ENCODE measurements around the gene WDR31. TPM values are rescaled to one million over a fixed set of nuclear protein-coding genes. Genes with fewer than 3 reads are reported as not detected.

The WDR31 gene
- total and polyA plus RNA-seq, 4 donors = 3.4 to 4.8 (median 4.1) TPM

GRCh38 chr9:113281356-113281755 lies 58.7 kb downstream of the WDR31 start:
- Histone ChIP-seq H3K9me3 (ENCODE audit: control insufficient read depth, insufficient read depth, low read length) (no peaks in the 10 kb centered on the region), H3K36me3 (ENCODE audit: control insufficient read depth, insufficient read depth, low read length) (peaks cover 54% of the 10 kb centered on the region), H3K4me1 (ENCODE audit: control insufficient read depth, insufficient read depth, low read length) (peaks cover 5% of the 10 kb centered on the region), H3K4me3 (ENCODE audit: low read depth, low read length) (no peak overlapping the region), H3K27me3 (ENCODE audit: control insufficient read depth, insufficient read depth, low read length) (no peaks in the 10 kb centered on the region), H3K27ac (ENCODE audit: low read depth, low read length) (no peak overlapping the region)
- no peak for DNase-seq (ENCODE audit: low read depth in 4 of 6, low spot score in 6 of 6)
- 91% methylated on average over 4 of the region's 4 CpGs for WGBS (ENCODE audit: insufficient coverage)

GRCh38 chr9:113278840-113279239 lies 61.2 kb downstream of the WDR31 start:
- no peak for DNase-seq (ENCODE audit: low read depth in 4 of 6, low spot score in 6 of 6)
- no peak overlapping the region for H3K4me3 ChIP-seq (ENCODE audit: low read depth, low read length)
- H3K27ac ChIP-seq (ENCODE audit: low read depth, low read length) = no peak overlapping the region
- no peaks in the 10 kb centered on the region for H3K9me3 ChIP-seq (ENCODE audit: control insufficient read depth, insufficient read depth, low read length)
- H3K27me3 ChIP-seq (ENCODE audit: control insufficient read depth, insufficient read depth, low read length) = no peaks in the 10 kb centered on the region
- peaks cover 5% of the 10 kb centered on the region for H3K4me1 ChIP-seq (ENCODE audit: control insufficient read depth, insufficient read depth, low read length)
- peaks cover 42% of the 10 kb centered on the region for H3K36me3 ChIP-seq (ENCODE audit: control insufficient read depth, insufficient read depth, low read length)
- 86% methylated on average over 4 of the region's 4 CpGs for WGBS (ENCODE audit: insufficient coverage)

GRCh38 chr9:113275157-113276131 lies 64.6 kb downstream of the WDR31 start, which contains the start of the genes CDC26 and PRPF4:
Gene CDC26 (minus strand): TSS chr9:113275572. CDS start chr9:113272507, 3,065 bp downstream.
Gene PRPF4 (plus strand): TSS chr9:113275658. CDS start chr9:113275744, 86 bp downstream.
- DNase-seq (ENCODE audit: low read depth in 4 of 6, low spot score in 6 of 6) = peak; percentile 96 to 100 (median 98)
- Histone ChIP-seq H3K9me3 (ENCODE audit: control insufficient read depth, insufficient read depth, low read length) (no peaks in the 10 kb centered on the region), H3K27ac (ENCODE audit: low read depth, low read length) (peak within 1 kb of the TSS; percentile 96), H3K27me3 (ENCODE audit: control insufficient read depth, insufficient read depth, low read length) (no peaks in the 10 kb centered on the region), H3K4me1 (ENCODE audit: control insufficient read depth, insufficient read depth, low read length) (peaks cover 5% of the 10 kb centered on the region), H3K36me3 (ENCODE audit: control insufficient read depth, insufficient read depth, low read length) (peaks cover 29% of the 10 kb centered on the region), H3K4me3 (ENCODE audit: low read depth, low read length) (peak within 1 kb of the TSS; percentile 90)
- under 1% methylated on average over 52 of the region's 63 CpGs for WGBS (ENCODE audit: insufficient coverage)

- peak; percentile 26 to 88 (median 41) for DNase-seq (ENCODE audit: low read depth in 4 of 6, low spot score in 6 of 6)
- Histone ChIP-seq H3K27me3 (ENCODE audit: control insufficient read depth, insufficient read depth, low read length) (no peaks in the 10 kb centered on the region), H3K9me3 (ENCODE audit: control insufficient read depth, insufficient read depth, low read length) (no peaks in the 10 kb centered on the region), H3K36me3 (ENCODE audit: control insufficient read depth, insufficient read depth, low read length) (peaks cover 23% of the 10 kb centered on the region), H3K4me3 (ENCODE audit: low read depth, low read length) (peak overlapping the region; percentile 90), H3K27ac (ENCODE audit: low read depth, low read length) (peak overlapping the region; percentile 96), H3K4me1 (ENCODE audit: control insufficient read depth, insufficient read depth, low read length) (peaks cover 5% of the 10 kb centered on the region)
- 0% methylated on average over 12 of the region's 15 CpGs for WGBS (ENCODE audit: insufficient coverage)
Observed at GRCh38 chr9:113274474-113275156, 65.5 kb downstream of the WDR31 start.

- no peak for DNase-seq (ENCODE audit: low read depth in 4 of 6, low spot score in 6 of 6)
- no CpG with 5 or more reads among the region's 2 CpGs for WGBS (ENCODE audit: insufficient coverage)
- Histone ChIP-seq H3K9me3 (ENCODE audit: control insufficient read depth, insufficient read depth, low read length) (no peaks in the 10 kb centered on the region), H3K4me1 (ENCODE audit: control insufficient read depth, insufficient read depth, low read length) (no peaks in the 10 kb centered on the region), H3K27ac (ENCODE audit: low read depth, low read length) (no peak overlapping the region), H3K36me3 (ENCODE audit: control insufficient read depth, insufficient read depth, low read length) (peaks cover 35% of the 10 kb centered on the region), H3K27me3 (ENCODE audit: control insufficient read depth, insufficient read depth, low read length) (no peaks in the 10 kb centered on the region), H3K4me3 (ENCODE audit: low read depth, low read length) (no peak overlapping the region)
Observed at GRCh38 chr9:113269871-113270270, 70.2 kb downstream of the WDR31 start.

- Histone ChIP-seq H3K4me3 (ENCODE audit: low read depth, low read length) (no peak overlapping the region), H3K27me3 (ENCODE audit: control insufficient read depth, insufficient read depth, low read length) (no peaks in the 10 kb centered on the region), H3K36me3 (ENCODE audit: control insufficient read depth, insufficient read depth, low read length) (peaks cover 35% of the 10 kb centered on the region), H3K9me3 (ENCODE audit: control insufficient read depth, insufficient read depth, low read length) (no peaks in the 10 kb centered on the region), H3K27ac (ENCODE audit: low read depth, low read length) (no peak overlapping the region), H3K4me1 (ENCODE audit: control insufficient read depth, insufficient read depth, low read length) (no peaks in the 10 kb centered on the region)
- no CpG with 5 or more reads among the region's 2 CpGs for WGBS (ENCODE audit: insufficient coverage)
- no peak for DNase-seq (ENCODE audit: low read depth in 4 of 6, low spot score in 6 of 6)
Observed at GRCh38 chr9:113269355-113269754, 70.7 kb downstream of the WDR31 start.

GRCh38 chr9:113267911-113268566 lies 72.0 kb downstream of the WDR31 start:
- peaks cover 35% of the 10 kb centered on the region for H3K36me3 ChIP-seq (ENCODE audit: control insufficient read depth, insufficient read depth, low read length)
- WGBS (ENCODE audit: insufficient coverage) = 100% methylated on average over 1 of the region's 4 CpGs

GRCh38 chr9:113266174-113266573 lies 73.9 kb downstream of the WDR31 start:
- Histone ChIP-seq H3K27ac (ENCODE audit: low read depth, low read length) (no peak overlapping the region), H3K27me3 (ENCODE audit: control insufficient read depth, insufficient read depth, low read length) (no peaks in the 10 kb centered on the region), H3K36me3 (ENCODE audit: control insufficient read depth, insufficient read depth, low read length) (peaks cover 23% of the 10 kb centered on the region), H3K4me3 (ENCODE audit: low read depth, low read length) (no peak overlapping the region), H3K4me1 (ENCODE audit: control insufficient read depth, insufficient read depth, low read length) (no peaks in the 10 kb centered on the region), H3K9me3 (ENCODE audit: control insufficient read depth, insufficient read depth, low read length) (no peaks in the 10 kb centered on the region)
- DNase-seq (ENCODE audit: low read depth in 4 of 6, low spot score in 6 of 6) = no peak
- WGBS (ENCODE audit: insufficient coverage) = 83% methylated on average over 1 of the region's 3 CpGs

More at GRCh38 chr9:113267911-113268566, 72.0 kb downstream of the WDR31 start:
- no peak for DNase-seq (ENCODE audit: low read depth in 4 of 6, low spot score in 6 of 6)
- Histone ChIP-seq H3K27me3 (ENCODE audit: control insufficient read depth, insufficient read depth, low read length) (no peaks in the 10 kb centered on the region), H3K4me1 (ENCODE audit: control insufficient read depth, insufficient read depth, low read length) (no peaks in the 10 kb centered on the region), H3K4me3 (ENCODE audit: low read depth, low read length) (no peak overlapping the region), H3K9me3 (ENCODE audit: control insufficient read depth, insufficient read depth, low read length) (no peaks in the 10 kb centered on the region), H3K27ac (ENCODE audit: low read depth, low read length) (no peak overlapping the region)
